B cell (primary cell): Measurements from ENCODE around the gene ITGA3.

ENCODE experiments used
- CTCF ChIP-seq: fragments of 200-600 bp; IDR thresholded peaks from one replicate; pipeline ENCODE4 v1.8.0; 2022; ENCODE audit warnings: antibody characterized with exemption, mild to moderate bottlenecking
- EZH2 ChIP-seq: IDR thresholded peaks from 2 replicates; pipeline ENCODE4 v1.6.1; 2012; ENCODE audit warnings: borderline replicate concordance, low read depth, mild to moderate bottlenecking, moderate library complexity, low read length; ENCODE audit not compliant: insufficient read depth, poor library complexity, severe bottlenecking

GRCh38 chr17:50109207-50109606, 53.3 kb downstream of the ITGA3 start:
- no peak for TF ChIP-seq CTCF
- no peak for TF ChIP-seq EZH2
